ENCODE data around the gene NMUR2.

The NMUR2 gene, protein sequence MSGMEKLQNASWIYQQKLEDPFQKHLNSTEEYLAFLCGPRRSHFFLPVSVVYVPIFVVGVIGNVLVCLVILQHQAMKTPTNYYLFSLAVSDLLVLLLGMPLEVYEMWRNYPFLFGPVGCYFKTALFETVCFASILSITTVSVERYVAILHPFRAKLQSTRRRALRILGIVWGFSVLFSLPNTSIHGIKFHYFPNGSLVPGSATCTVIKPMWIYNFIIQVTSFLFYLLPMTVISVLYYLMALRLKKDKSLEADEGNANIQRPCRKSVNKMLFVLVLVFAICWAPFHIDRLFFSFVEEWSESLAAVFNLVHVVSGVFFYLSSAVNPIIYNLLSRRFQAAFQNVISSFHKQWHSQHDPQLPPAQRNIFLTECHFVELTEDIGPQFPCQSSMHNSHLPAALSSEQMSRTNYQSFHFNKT

DNA sequence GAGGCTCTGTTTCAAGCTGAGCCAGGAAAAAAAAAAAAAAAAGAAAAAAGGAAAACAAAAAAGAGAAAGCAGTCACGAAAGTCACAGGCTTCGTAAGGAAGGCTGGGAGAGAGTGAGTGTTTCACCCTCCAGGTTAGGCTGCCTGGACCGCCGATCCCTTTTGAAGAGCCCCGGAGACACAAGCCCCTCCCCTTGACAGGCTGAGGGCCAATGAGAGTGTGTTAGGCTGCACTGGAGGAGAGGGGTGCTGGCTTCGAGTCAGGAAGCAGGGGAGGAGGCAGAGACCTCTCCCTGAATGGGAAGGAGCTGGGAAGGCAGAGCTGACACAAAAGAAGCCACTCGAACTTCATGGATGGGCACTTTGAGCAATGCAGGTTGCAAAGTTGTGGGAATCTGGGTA lies at the start of gene NMUR2:
Gene NMUR2, minus strand, starts transcription at position 135 of the 400 bp plus-strand sequence. CDS start 166 bp downstream, outside the sequence.
- no peak for DNase-seq (ENCODE audit: low spot score)

DNA sequence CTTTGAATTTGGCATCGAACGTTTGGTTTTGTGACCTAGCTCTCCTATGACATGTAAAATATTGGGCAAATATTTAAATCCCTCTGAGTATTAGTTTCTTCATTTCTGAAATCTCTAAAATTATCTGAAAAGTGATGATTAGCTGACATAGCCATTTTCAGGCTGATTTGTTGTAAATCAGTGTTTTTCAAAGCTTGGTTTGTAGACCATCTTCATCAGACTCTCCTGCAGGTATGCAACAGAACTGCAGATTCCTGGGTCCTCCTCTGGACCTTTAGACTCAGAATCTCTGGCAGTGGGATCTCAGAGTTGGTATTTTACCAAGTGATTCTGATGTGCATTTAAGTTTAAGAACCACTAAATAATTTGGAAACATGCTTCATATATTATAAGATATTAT lies 38.9 kb upstream of the NMUR2 start:
- no peak for DNase-seq (ENCODE audit: low spot score)

DNA sequence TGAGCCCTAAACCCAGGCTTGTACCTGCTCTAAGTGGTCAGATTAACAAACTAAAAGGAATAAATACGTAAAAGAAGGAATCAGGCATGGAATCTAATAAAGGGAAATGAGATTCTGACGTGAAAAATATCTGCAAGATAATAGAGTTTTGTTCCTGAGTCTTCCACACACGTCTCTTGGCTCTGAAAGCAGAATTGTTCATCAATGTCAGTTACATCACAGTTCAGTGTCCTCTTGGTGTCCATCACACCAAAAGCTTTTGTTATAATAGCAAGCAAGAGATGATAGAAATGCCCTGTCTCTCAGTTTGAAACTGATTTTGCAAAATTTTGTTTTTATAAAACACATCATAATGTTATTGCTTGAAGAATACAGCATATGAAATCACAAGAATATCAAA lies 34.7 kb upstream of the NMUR2 start:
- no peak for DNase-seq (ENCODE audit: low spot score)

DNA sequence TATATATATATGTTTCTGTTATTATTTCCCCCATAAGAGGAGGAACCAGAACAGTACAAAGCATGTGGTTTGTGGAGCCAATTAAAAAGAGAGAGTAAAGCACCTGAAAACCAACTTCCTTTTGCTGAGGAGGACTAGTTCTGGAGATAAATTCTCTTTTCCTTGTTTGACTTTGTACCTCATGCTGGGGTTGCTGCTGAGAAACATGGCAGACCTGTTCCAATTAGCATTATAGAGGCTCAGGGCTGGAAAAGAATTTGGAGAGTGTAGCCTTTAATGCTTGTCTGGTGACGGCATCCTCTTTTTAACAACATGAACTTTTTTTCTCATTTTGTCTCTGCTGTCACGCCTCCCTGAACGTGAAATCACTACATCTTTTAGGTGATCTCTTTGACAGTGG lies 32.8 kb upstream of the NMUR2 start:
- DNase-seq (ENCODE audit: low spot score) = no peak

- no peak for DNase-seq (ENCODE audit: low spot score)
Observed at GRCh38 chr5:152427721-152428120, 22.6 kb upstream of the NMUR2 start.

DNA sequence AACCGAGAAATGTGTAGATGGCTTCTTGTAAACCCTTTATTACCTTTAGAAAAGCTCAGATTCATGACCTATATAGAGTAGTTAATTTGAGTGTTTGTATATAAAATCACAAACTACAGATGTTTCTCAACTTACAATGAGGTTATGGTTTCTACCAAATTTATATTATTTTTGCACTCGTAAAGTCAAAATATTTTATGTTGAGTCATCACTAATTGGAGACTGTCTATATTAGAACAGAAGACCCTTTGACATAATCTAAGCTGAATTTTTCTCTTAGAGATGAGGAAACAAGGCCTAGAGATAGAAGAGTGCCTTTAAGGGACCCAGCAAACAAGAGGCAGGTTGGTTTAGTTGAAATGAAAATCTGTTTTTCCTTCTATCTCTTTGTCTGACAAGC lies 20.0 kb upstream of the NMUR2 start:
- no peak for DNase-seq (ENCODE audit: low spot score)

- DNase-seq (ENCODE audit: low spot score) = no peak
Observed at GRCh38 chr5:152424501-152424900, 19.4 kb upstream of the NMUR2 start.

- no peak for DNase-seq (ENCODE audit: low spot score)
Observed at GRCh38 chr5:152422081-152422480, 17.0 kb upstream of the NMUR2 start.

DNA sequence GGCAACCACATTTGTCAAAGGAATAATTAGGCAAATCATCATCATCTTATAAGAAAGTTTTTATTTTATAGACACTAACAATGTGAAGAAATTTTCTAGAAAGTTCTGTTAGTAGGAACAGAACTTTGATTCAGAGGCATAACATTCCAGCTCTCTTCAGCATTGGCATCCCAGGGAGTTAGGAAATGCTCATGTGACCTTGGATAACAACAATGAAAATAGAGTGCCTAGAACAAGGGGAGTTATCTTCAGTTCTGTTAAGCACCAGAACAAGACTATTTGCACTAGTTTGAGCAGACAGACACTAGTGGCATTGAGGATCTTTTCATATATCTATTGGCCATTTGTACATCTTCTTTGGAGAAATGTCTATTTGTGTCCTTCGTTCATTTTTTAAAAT lies 7.0 kb upstream of the NMUR2 start:
- no peak for DNase-seq (ENCODE audit: low spot score)

DNA sequence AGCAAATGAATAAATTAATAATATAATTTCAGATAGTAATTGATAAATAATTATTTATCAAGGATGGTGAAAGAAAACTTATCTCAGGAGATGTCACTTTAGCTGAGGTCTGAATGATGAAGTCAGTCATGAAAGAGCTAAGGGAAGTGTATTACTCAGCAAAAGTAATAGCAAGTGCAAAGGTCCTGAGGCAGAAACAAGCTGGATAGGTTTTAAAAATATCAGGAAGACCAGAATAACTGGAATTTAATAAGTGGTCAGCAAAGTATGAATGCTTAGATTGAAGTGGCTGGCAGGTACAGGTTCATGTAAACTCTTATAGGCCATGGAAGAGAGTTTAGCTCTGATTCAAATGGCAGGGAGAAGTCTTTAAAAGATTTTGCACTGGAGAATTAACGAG lies 1.0 kb upstream of the NMUR2 start:
- no peak for DNase-seq (ENCODE audit: low spot score)

- DNase-seq (ENCODE audit: low spot score) = no peak
Observed at GRCh38 chr5:152404494-152404893, 585 bp downstream of the NMUR2 start.

DNA sequence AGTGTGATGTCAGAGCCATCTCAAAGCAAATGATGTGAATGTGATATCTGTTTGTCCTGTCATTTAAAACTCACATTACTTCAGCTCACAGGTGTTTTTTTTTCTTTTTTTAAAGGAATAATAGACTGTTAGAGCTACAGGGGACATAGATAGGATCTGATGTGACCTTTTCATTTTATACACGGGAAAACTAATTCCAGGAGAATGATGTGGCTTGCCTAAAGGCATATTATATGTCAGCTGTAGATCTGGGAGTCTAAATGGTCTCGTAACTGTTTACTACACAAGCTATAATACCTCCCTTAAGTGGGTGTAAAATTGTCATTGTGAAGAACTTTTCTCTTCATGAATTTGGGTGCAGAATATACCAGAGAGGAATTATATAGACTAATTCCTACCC lies 2.0 kb downstream of the NMUR2 start:
- DNase-seq (ENCODE audit: low spot score) = no peak

GRCh38 chr5:152400846-152401245 lies 4.2 kb downstream of the NMUR2 start:
- no peak for DNase-seq (ENCODE audit: low spot score)

DNA sequence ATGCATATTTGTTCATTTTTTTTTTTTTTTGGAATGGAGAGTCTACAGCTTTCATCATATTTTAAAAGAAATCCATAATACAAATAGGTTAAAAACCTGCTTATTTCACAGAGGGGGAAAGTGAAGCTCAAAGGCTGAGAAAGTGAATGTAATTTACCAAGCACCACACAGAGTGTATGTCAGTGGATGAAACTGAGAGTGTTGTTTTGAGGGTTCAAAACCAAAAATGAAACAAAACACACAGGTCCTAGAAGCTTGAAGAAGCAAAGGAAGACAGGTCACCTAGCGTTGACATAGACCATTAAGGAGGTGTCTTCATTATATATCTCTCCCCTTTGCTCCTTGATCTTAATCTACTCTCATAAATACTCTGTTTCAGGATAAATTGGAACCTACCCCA lies 7.5 kb downstream of the NMUR2 start:
- DNase-seq (ENCODE audit: low spot score) = no peak

- DNase-seq (ENCODE audit: low spot score) = no peak
Observed at GRCh38 chr5:152393441-152393840, 11.6 kb downstream of the NMUR2 start.

DNA sequence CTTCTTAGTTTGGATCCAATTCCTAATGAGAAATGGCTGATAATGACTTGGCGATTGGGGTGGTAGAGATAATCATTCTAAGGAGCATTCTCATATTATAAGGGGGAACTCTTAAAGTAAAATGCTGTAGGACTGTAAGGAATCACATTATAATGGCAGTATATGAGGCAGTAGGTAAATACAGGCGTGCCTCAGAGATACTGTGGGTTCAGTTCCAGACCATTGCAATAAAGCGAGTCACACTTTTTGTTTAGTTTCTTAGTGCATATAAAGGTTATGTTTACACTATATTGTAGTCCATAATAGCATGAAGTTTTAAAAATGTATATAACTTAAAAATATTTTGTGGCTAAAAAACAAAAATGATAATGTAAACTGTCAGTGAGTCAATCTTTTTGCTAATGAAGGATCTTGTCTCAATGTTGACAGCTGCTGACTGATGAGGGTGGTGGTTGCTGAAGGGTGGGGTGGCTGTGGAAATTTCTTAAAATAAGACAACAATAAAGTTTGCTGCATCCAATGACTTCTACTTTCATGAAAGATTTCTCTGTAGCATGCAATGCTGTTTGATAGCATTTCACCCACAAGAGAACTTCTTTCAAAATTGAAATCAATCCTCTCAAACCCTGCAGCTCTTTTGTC lies 15.8 kb downstream of the NMUR2 start:
- DNase-seq (ENCODE audit: low spot score) = no peak

GRCh38 chr5:152388610-152389009 lies 16.5 kb downstream of the NMUR2 start:
- no peak for DNase-seq (ENCODE audit: low spot score)

GRCh38 chr5:152380415-152381123 lies 24.5 kb downstream of the NMUR2 start:
- DNase-seq (ENCODE audit: low spot score) = no peak

DNA sequence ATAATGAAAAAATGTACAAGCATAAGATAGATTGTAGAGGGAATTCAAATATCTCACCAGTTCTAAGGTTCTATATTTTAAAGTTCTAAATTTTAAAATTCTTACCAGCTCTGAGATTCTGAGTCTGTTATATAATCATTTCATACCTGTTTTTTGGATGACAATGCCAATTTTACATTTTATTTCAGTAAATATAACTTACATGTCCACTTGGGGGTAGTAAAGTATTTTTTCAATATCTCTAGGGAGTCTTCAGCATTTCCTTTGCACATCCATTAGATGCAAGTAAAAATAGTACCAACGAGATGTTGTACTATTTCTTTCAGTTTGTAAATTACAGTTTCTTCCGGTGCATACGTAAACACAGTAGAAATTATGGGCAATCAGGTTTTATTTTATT lies 25.7 kb downstream of the NMUR2 start:
- no peak for DNase-seq (ENCODE audit: low spot score)

DNA sequence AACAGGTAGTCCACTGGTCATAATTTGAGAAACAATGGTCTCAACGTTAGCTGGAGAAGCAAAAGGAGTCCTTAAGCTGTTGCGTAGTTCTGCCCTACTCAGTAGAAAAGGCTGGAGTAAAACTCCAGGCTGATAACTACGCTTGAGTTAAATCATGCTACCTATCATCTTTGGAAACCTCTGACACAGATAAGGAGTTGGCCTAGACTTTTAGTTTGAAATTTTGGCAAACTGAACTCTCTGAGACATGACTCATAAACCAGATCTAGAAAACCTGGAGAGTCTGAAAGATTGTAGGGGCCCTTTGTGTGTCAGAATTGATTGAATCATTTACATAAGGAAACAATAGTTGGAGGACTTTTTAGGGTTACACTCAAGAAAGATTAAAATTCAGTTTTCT lies 26.3 kb downstream of the NMUR2 start:
- DNase-seq (ENCODE audit: low spot score) = no peak

GRCh38 chr5:152376886-152377285 lies 28.2 kb downstream of the NMUR2 start:
- no peak for DNase-seq (ENCODE audit: low spot score)

DNA sequence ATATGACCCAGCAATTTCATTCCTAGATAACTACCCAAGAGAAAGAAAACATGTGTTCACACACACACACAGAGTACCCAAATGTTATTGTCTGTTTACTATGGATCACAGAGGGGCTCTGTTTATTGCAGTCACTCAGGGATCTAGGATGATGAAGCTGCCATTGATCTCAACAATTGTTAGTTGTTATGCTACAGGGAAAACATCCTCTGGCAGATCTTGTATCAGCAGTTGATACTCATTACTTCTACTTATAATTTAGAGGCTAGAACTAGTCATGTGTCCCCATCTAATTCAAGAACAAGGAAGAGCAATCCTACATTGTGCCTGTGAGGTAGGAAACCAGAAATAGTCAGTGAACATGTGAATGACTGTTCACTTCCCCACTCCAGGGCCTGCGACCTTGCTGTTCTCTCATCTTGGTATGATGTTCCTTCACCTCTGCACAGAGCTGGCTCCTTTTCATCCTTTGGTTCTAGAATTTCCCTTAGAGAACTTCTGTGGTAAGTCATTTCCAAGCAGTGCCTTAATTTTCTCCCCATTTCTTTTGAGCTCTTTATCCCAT lies 30.3 kb downstream of the NMUR2 start:
- no peak for DNase-seq (ENCODE audit: low spot score)

GRCh38 chr5:152372875-152373274 lies 32.2 kb downstream of the NMUR2 start:
- no peak for DNase-seq (ENCODE audit: low spot score)

All from AG20443 (cell line).